ENCODE data around the gene CD59. TPM values are rescaled to one million over a fixed set of nuclear protein-coding genes. Genes with fewer than 3 reads are reported as not detected.

Gene CD59
- polyA plus RNA-seq, 3 donors: 3.7 to 34.9 (median 21.1) TPM

DNA sequence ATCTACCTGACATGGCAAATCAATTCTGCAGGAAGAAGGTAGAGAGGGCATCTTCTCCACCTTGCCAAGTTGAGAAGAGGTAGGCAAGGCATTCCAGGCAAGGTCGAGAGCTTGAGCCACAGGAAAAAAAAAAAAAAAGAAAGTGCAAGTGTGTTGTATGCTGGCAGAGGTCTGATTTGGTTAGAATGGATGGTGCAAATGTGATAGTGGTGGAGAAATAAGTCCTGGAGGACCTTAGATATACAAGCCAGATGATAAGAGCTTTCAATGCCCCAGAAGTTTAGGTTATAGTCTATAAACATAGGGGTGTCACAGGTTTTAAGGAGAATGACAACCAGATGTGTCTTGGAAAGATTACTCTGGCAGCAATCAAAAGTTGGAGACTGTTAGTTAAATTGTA, 36.6 kb upstream of the CD59 start:
- Histone ChIP-seq H3K4me1 (ENCODE audit: control insufficient read depth in 1 of 2, insufficient read depth in 2 of 2, low read length in 2 of 2) (peaks cover 18 to 25% of the 10 kb centered on the region in 2 donors), H3K27ac (ENCODE audit: low read depth in 1 of 2, low read length in 2 of 2) (no peak overlapping the region), H4K20me1 (ENCODE audit: insufficient read depth, low read length) (peaks cover 10% of the 10 kb centered on the region), H3K4me3 (replicated peaks in 1 of 3; ENCODE audit: low read depth in 2 of 3, low read length in 3 of 3) (peak overlapping the region in 1 of 3 experiments; percentile 98), H3K9ac (ENCODE audit: insufficient read depth, low read length, poor library complexity, severe bottlenecking) (no peak overlapping the region), H3K9me3 (replicated peaks in 1 of 2; ENCODE audit: control insufficient read depth in 1 of 2, insufficient read depth in 1 of 2, low read length in 2 of 2) (no peaks in the 10 kb centered on the region), H3K4me2 (replicated peaks; ENCODE audit: extremely low read depth, low read length, poor library complexity, severe bottlenecking) (peak overlapping the region; percentile 92), H3K27me3 (ENCODE audit: control insufficient read depth in 2 of 2, insufficient read depth in 2 of 2, low read length in 2 of 2) (peaks cover 15 to 27% of the 10 kb centered on the region in 2 donors), H3K36me3 (replicated peaks in 1 of 2; ENCODE audit: control insufficient read depth in 1 of 2, insufficient read depth in 2 of 2, low read length in 2 of 2) (peaks cover 20 to 24% of the 10 kb centered on the region in 2 donors), H3K79me2 (ENCODE audit: insufficient read depth, low read length) (peaks cover 30% of the 10 kb centered on the region), H2AFZ (ENCODE audit: insufficient read depth, low read depth, low read length, poor library complexity, severe bottlenecking) (no peak overlapping the region)
- H3K9me3 Mint-ChIP-seq: peaks cover 0 to 4% (median 0%) of the 10 kb centered on the region in 7 donors
- DNase-seq: no peak
- TF ChIP-seq, protein P1, sequence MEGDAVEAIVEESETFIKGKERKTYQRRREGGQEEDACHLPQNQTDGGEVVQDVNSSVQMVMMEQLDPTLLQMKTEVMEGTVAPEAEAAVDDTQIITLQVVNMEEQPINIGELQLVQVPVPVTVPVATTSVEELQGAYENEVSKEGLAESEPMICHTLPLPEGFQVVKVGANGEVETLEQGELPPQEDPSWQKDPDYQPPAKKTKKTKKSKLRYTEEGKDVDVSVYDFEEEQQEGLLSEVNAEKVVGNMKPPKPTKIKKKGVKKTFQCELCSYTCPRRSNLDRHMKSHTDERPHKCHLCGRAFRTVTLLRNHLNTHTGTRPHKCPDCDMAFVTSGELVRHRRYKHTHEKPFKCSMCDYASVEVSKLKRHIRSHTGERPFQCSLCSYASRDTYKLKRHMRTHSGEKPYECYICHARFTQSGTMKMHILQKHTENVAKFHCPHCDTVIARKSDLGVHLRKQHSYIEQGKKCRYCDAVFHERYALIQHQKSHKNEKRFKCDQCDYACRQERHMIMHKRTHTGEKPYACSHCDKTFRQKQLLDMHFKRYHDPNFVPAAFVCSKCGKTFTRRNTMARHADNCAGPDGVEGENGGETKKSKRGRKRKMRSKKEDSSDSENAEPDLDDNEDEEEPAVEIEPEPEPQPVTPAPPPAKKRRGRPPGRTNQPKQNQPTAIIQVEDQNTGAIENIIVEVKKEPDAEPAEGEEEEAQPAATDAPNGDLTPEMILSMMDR (IDR thresholded peaks at IDR 0.05): no peak
- peak overlapping the region in 2 of 7 donors; percentile 22 to 47 for H3K27ac Mint-ChIP-seq
- WGBS (ENCODE audit: insufficient coverage): 92% methylated on average over 1 of the region's 1 CpG
- H3K4me1 Mint-ChIP-seq: peaks cover 26% of the 10 kb centered on the region
- peak overlapping the region; percentile 3 to 45 for H3K4me3 Mint-ChIP-seq
- peaks cover 15 to 28% (median 23%) of the 10 kb centered on the region in 3 donors for H3K27me3 Mint-ChIP-seq (ENCODE audit: low read depth in 3 of 3)
- peaks cover 23 to 26% of the 10 kb centered on the region in 2 donors for H3K36me3 Mint-ChIP-seq
- intact Hi-C loops (cut with micrococcal nuclease): no loop called here

DNA sequence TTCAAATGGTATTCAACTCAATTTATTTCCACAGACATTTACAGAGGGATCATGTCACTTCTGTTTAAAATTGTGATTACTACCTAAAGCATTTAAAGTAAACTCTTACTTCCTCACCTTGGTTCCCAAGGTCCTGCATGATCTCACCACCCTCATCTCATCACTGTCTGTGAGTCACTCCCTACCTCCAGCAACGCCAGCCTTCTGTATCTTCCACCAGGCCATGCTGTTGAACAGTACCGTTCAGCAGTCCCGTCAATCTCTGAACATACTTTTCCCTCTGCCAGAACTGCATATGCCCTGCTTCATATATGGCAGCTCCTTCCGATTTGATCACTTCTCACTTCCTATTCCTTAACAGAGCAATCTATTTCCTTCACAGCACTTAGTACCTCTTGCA, 36.1 kb upstream of the CD59 start:
- WGBS (ENCODE audit: insufficient coverage): 86% methylated on average over 4 of the region's 4 CpGs
- Histone ChIP-seq H4K20me1 (ENCODE audit: insufficient read depth, low read length) (peaks cover 10% of the 10 kb centered on the region), H3K4me1 (ENCODE audit: control insufficient read depth in 1 of 2, insufficient read depth in 2 of 2, low read length in 2 of 2) (peaks cover 18 to 25% of the 10 kb centered on the region in 2 donors), H3K36me3 (replicated peaks in 1 of 2; ENCODE audit: control insufficient read depth in 1 of 2, insufficient read depth in 2 of 2, low read length in 2 of 2) (peaks cover 26 to 30% of the 10 kb centered on the region in 2 donors), H3K27ac (ENCODE audit: low read depth in 1 of 2, low read length in 2 of 2) (no peak overlapping the region), H2AFZ (ENCODE audit: insufficient read depth, low read depth, low read length, poor library complexity, severe bottlenecking) (no peak overlapping the region), H3K4me2 (replicated peaks; ENCODE audit: extremely low read depth, low read length, poor library complexity, severe bottlenecking) (no peak overlapping the region), H3K9me3 (replicated peaks in 1 of 2; ENCODE audit: control insufficient read depth in 1 of 2, insufficient read depth in 1 of 2, low read length in 2 of 2) (no peaks in the 10 kb centered on the region), H3K4me3 (replicated peaks in 1 of 3; ENCODE audit: low read depth in 2 of 3, low read length in 3 of 3) (no peak overlapping the region), H3K79me2 (ENCODE audit: insufficient read depth, low read length) (peaks cover 30% of the 10 kb centered on the region), H3K27me3 (ENCODE audit: control insufficient read depth in 2 of 2, insufficient read depth in 2 of 2, low read length in 2 of 2) (peaks cover 15 to 25% of the 10 kb centered on the region in 2 donors), H3K9ac (ENCODE audit: insufficient read depth, low read length, poor library complexity, severe bottlenecking) (no peak overlapping the region)
- Mint-ChIP-seq H3K27me3 (ENCODE audit: low read depth in 3 of 3) (peaks cover 15 to 27% (median 22%) of the 10 kb centered on the region in 3 donors), H3K9me3 (peaks cover 0 to 4% (median 0%) of the 10 kb centered on the region in 7 donors), H3K4me1 (peaks cover 26% of the 10 kb centered on the region), H3K27ac (no peak overlapping the region), H3K4me3 (peak overlapping the region in 1 of 2 donors; percentile 45), H3K36me3 (peaks cover 29 to 31% of the 10 kb centered on the region in 2 donors)
- TF ChIP-seq, protein P1 (IDR thresholded peaks at IDR 0.05): no peak
- DNase-seq: peak in 1 of 3 donors; percentile 8
- intact Hi-C loops (cut with micrococcal nuclease): no loop called here

All from CD14-positive monocyte (primary cell).